ENCODE data around the gene MEGF8.

DNA sequence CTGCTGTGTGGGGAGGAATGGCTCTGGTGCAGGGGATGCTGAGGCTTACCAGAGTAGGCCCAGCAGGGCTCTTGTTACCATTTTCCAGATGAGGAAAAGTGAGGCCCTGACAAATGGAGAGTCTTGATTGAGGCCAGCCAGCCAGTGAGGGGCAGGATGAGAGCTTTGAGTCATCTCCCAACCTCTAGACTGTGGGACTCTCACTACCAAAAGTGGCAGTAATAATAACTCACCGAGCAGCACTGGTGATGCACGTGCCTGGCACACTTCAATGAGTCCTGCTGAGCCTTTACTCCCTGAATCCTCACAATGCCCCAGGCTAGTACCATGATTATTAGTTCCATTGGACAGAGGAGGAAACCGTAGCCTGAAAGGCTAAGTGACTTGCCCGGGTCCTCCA lies 48.6 kb upstream of the MEGF8 start:
- TF ChIP-seq, protein P1, sequence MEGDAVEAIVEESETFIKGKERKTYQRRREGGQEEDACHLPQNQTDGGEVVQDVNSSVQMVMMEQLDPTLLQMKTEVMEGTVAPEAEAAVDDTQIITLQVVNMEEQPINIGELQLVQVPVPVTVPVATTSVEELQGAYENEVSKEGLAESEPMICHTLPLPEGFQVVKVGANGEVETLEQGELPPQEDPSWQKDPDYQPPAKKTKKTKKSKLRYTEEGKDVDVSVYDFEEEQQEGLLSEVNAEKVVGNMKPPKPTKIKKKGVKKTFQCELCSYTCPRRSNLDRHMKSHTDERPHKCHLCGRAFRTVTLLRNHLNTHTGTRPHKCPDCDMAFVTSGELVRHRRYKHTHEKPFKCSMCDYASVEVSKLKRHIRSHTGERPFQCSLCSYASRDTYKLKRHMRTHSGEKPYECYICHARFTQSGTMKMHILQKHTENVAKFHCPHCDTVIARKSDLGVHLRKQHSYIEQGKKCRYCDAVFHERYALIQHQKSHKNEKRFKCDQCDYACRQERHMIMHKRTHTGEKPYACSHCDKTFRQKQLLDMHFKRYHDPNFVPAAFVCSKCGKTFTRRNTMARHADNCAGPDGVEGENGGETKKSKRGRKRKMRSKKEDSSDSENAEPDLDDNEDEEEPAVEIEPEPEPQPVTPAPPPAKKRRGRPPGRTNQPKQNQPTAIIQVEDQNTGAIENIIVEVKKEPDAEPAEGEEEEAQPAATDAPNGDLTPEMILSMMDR (IDR thresholded peaks at IDR 0.05; ENCODE audit: low read depth, low read length), result no peak
- TF ChIP-seq EZH2phosphoT487 (IDR thresholded peaks at IDR 0.05; ENCODE audit: low read depth), result no peak
